Measurements from ENCODE around the gene RASL12.
"Not testable (repeated sequence)": the region's sequence is repeated elsewhere in the genome, so short reads cannot be mapped to it uniquely, and the experiment has no call there.

The RASL12 gene

GRCh38 chr15:65075607-65076395 lies 8.0 kb upstream of the RASL12 start:
- not testable (repeated sequence) for DNase-seq

- not testable (repeated sequence) for DNase-seq
Observed at GRCh38 chr15:65074946-65075345, 7.2 kb upstream of the RASL12 start.

GRCh38 chr15:65072617-65073016 lies 4.8 kb upstream of the RASL12 start:
- no peak for DNase-seq

GRCh38 chr15:65072027-65072426 lies 4.2 kb upstream of the RASL12 start:
- DNase-seq, result no peak

GRCh38 chr15:65071381-65071811 lies 3.6 kb upstream of the RASL12 start:
- no peak for DNase-seq

DNA sequence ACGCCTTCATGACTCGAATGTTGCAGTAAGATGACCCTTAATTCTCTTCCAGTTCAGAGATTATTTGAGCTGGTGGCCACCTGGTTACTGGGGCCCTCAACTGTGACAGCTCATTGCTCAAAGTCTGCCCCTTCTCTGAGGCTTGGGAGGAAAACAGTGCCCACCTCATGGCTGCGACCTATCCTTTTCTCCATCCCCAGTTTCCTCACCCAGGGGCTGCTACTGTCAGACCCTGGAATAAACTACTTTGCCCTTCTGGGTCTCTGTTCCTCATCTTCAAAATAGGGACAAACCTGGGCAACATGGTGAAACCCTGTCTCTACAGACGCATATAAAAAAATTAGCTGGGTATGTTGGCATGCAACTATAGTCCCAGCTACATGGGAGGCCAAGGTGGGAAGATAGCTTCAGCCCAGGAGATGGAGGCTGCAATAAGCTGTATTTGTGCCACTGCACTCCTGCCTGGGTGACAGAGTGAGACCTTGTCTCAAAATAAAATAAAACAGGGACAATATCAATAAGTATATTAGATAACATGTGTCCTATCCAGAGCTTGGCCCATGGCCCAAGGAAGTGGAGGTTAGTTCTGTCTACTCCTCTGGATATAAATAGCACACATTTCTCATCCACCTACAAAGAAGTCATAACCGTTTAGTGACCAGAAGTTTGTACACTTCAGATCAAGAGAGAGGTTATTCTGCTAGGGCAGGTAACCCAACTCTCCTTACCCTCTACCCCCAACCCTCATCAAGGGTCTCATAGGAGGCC lies 2.2 kb upstream of the RASL12 start:
- DNase-seq, result no peak

DNA sequence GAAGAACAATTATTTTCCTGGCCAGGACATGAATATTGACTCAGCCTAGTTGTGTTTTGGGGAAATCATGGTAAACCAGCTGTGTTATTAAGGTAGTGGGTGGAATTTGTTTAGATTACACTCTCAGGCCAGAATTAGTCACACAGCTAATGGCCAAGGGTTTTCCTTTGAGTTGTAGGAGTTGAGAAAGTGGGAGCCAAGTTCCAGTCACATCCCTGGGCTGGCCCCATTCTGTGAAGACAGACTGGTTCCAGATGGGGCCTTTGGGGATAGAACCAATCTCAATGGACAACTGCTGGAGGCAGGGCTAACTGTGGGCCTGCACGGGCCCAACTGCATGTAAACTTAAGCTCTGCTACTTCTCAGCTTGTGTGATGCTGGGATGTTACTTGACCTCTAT lies 1.4 kb upstream of the RASL12 start:
- no peak for DNase-seq

DNA sequence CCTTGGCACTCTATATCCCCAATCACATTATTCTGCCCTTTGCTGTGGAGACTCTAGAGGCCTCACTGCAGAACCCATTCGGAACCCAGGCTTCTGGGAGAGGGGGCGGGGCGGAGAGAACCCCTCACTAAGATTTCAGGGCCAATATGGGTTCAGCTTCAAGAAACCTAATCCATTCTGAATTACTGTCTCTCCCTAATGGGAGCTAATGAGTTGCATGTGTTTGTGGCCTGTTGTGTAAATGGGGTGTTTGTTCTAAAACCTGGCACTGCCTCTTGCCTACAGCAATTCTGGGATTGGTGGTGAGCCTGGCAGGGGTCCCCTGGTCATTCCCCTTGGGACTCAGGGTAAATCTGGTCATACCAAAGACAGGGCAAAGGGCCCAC lies 605 bp upstream of the RASL12 start:
- no peak for DNase-seq

DNA sequence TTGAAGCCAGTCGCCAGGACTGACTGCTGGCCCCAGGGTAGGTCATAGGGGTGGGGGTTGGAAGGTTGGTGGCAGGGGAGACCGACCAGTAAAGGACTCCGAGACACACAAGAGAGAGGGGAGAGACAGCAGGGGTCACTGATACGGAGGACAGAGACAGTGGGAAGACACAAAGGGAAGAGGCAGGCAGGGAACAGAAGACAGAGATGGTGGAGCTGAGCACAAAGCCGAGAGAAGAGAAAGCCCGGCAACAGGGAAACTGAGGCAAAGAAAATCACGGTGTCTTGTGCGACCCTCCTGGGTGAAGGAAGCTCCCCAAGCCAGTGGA lies 510 bp downstream of the RASL12 start:
- DNase-seq, result no peak

- no peak for DNase-seq
Observed at GRCh38 chr15:65066635-65067316, 1.0 kb downstream of the RASL12 start.

DNA sequence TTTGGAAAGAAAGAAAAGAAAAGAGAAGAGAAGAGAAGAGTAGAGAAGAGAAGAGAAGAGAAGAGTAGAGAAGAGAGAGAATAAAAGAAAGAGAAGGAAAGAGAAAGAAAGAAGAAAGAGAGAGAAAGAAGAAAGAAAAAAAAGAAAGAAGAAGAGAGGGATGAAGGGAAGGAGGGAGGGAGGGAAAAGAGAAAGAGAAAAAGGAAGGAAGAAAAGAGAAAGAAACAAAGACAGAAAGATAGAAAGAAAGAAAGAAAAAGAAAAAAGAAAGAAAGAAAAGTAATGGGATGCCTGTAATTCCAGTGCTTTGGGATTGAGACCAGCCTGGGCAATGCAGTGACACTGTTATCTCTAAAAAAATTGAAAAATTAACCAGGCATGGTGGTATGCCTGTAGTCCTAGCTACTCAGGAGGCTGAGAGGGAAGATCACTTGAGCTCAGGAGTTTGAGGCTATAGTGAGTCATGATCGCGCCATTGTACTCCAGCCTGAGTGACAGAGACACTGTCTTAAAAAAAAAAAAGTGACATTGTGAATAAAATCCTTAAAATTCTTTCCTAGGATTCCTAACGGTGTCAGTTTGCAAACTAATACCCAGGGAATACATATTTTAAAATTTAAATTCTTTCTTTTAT lies 1.7 kb downstream of the RASL12 start:
- no peak for DNase-seq

DNA sequence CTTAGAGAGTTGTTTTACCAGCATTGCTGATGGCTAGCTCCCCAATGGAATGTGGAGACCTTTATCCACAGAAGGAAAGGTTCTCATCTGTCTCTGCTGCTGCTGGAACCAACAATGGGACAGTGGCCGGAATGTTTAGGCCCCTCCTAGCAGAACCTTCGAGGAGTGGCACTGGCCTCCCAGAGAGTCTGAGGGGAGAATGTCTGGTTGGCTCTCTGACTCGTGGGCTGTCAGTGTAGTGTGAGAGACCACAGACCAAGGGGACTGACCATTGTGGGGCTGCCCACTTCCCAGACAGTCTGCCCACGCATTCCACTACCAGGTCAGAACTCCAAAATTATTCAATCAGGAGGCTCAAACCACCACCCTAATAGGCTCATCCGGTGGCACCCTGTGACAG lies 5.1 kb downstream of the RASL12 start:
- DNase-seq, result no peak

GRCh38 chr15:65062061-65062460 lies 5.7 kb downstream of the RASL12 start:
- DNase-seq, result no peak

GRCh38 chr15:65060641-65061397 lies 7.0 kb downstream of the RASL12 start:
- DNase-seq, result no peak

GRCh38 chr15:65059931-65060596 lies 7.7 kb downstream of the RASL12 start:
- no peak for DNase-seq

DNA sequence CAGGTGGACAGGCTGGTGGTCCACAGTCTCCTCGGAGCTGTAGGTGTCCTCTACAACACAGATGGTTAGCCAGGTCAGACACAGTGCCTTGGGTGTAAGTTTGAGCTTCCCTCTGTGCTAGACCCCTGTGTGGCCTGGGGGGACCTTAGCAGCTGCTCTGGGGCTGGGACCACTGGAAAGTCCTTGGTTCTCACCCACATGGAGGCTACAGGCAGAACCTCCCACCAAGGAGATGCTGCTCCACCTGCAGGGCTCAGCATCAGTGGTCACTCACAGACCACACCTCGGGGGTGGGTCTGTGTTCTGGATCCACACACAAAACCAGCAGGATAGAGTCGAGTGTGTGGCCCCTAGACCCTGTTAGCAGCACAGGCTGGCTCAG lies 8.4 kb downstream of the RASL12 start:
- DNase-seq, result no peak

- no peak for DNase-seq
Observed at GRCh38 chr15:65058394-65059368, 9.1 kb downstream of the RASL12 start.

- DNase-seq, result no peak
Observed at GRCh38 chr15:65057549-65057940, 10.2 kb downstream of the RASL12 start.

DNA sequence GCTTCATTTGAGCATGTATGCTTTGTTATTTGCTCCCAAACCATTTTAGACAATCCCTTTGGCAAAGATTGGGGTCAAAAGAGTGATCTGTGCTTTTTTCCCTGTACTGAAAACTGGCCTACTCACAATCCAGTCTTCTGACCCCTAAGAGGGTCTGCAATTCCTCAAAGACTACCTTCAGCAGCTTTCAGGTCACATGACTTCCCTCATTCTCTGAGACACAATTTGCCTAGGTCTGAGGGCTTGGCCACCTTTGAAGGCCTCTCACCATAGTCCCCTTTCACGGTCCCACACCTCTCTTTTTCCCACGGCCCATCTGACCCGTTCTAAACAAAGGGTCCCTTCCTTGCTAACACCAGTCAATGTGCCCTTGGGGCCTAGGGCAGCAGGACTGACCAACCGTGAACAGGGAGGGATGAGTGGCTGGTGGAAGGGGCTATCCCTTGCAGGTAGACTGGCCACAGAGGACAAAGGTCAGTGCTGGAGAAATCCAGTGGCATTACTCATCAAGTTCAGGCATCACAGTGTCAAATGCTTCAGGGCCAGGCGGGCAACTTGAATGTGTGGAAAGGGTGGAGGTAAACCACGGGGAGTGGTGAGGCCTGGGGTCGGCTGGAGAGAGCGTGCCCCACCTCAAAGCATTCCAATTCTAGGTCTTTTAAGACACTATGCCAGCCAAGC lies 10.8 kb downstream of the RASL12 start:
- no peak for DNase-seq

DNA sequence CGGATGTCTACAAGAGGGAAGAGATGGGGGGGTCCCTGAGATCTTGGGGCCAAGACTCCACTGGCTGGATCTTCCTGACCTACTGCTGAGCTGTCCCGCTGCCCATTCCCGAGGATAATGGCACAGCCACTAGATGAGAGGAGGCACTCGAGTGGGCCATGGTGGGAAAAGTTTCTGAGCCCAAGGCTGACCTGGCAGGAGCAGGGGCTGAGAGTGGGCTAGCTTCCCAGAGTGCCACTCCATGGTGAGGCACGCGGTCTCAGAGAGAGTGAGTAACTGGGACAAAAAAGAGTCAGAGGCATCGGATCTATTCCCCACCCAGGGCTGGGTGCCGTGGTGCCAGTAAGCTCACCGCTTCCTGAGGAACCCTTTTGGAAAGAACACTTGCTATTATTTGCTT lies 11.7 kb downstream of the RASL12 start:
- DNase-seq, result no peak
